ENCODE results near the gene PEX11G.

Gene PEX11G

GRCh38 chr19:7529610-7530490 lies 41.0 kb upstream of the PEX11G start:
- no peak overlapping the region for H3K4me3 ChIP-seq (ENCODE audit: low read depth, low read length)
- TF ChIP-seq, protein P1, sequence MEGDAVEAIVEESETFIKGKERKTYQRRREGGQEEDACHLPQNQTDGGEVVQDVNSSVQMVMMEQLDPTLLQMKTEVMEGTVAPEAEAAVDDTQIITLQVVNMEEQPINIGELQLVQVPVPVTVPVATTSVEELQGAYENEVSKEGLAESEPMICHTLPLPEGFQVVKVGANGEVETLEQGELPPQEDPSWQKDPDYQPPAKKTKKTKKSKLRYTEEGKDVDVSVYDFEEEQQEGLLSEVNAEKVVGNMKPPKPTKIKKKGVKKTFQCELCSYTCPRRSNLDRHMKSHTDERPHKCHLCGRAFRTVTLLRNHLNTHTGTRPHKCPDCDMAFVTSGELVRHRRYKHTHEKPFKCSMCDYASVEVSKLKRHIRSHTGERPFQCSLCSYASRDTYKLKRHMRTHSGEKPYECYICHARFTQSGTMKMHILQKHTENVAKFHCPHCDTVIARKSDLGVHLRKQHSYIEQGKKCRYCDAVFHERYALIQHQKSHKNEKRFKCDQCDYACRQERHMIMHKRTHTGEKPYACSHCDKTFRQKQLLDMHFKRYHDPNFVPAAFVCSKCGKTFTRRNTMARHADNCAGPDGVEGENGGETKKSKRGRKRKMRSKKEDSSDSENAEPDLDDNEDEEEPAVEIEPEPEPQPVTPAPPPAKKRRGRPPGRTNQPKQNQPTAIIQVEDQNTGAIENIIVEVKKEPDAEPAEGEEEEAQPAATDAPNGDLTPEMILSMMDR (conservative IDR thresholded peaks at IDR 0.05; ENCODE audit: low read depth, low read length), result no peak
- no peak for DNase-seq (ENCODE audit: low read depth)

DNA sequence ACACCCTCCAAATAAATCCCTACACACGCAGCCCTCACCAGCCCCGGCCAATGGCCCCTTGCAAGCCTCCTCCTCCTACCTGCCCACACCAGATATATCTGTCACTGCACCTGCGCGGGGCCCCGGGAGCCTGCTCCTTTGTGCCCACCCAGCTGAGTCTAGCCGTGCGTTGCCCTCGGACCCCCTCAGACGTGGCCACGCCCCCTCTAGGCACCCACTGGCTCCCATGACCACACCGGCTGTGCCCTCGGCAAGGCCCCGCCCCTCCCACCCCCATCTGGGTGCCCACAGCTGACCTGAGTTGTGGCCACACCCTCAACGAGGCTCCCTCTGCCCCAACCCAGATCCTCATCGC lies 40.4 kb upstream of the PEX11G start:
- DNase-seq (ENCODE audit: low read depth), result no peak
- TF ChIP-seq, protein P1 (conservative IDR thresholded peaks at IDR 0.05; ENCODE audit: low read depth, low read length), result no peak
- no peak overlapping the region for H3K4me3 ChIP-seq (ENCODE audit: low read depth, low read length)

- H3K4me3 ChIP-seq (ENCODE audit: low read depth, low read length), result no peak overlapping the region
- TF ChIP-seq, protein P1 (conservative IDR thresholded peaks at IDR 0.05; ENCODE audit: low read depth, low read length), result no peak
- DNase-seq (ENCODE audit: low read depth), result no peak
Measured at GRCh38 chr19:7528522-7529245, 39.8 kb upstream of the PEX11G start.

GRCh38 chr19:7528192-7528519 lies 39.3 kb upstream of the PEX11G start:
- TF ChIP-seq, protein P1 (conservative IDR thresholded peaks at IDR 0.05; ENCODE audit: low read depth, low read length), result no peak
- no peak overlapping the region for H3K4me3 ChIP-seq (ENCODE audit: low read depth, low read length)
- DNase-seq (ENCODE audit: low read depth), result no peak

DNA sequence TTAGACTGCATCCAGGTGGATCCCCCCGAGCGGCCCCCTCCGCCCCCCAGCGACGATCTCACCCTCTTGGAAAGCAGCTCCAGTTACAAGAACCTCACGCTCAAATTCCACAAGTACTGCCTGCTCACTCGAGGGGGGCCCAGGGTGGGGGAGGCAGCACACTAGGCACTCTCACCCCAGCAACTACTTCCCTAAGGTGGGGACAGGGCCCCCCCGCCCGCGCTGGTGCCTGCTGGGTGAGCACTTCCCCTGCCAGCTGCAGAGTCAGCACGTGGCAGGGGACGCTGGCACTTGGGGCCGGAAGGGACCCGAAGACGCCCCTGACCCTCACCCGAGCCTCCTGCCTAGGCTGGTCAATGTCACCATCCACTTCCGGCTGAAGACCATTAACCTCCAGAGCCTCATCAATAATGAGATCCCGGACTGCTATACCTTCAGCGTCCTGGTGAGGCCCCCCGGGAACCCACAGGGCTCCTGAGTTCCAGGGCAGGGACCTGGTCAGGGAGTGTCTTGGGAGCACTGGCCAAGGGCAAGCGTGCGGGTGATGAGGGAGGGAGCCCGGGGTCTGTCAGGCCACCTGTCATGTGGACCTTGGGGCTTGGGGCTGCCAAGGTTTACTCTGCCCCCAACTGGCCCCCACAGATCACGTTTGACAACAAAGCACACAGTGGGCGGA lies 38.8 kb upstream of the PEX11G start:
- no peak for DNase-seq (ENCODE audit: low read depth)
- H3K4me3 ChIP-seq (ENCODE audit: low read depth, low read length), result no peak overlapping the region
- TF ChIP-seq, protein P1 (conservative IDR thresholded peaks at IDR 0.05; ENCODE audit: low read depth, low read length), result no peak

- TF ChIP-seq, protein P1 (conservative IDR thresholded peaks at IDR 0.05; ENCODE audit: low read depth, low read length), result no peak
- DNase-seq (ENCODE audit: low read depth), result no peak
- no peak overlapping the region for H3K4me3 ChIP-seq (ENCODE audit: low read depth, low read length)
Measured at GRCh38 chr19:7526059-7526929, 37.5 kb upstream of the PEX11G start.

All from choroid plexus epithelial cell (primary cell).